ENCODE data around the gene METAP1D.

METAP1D gene

DNA sequence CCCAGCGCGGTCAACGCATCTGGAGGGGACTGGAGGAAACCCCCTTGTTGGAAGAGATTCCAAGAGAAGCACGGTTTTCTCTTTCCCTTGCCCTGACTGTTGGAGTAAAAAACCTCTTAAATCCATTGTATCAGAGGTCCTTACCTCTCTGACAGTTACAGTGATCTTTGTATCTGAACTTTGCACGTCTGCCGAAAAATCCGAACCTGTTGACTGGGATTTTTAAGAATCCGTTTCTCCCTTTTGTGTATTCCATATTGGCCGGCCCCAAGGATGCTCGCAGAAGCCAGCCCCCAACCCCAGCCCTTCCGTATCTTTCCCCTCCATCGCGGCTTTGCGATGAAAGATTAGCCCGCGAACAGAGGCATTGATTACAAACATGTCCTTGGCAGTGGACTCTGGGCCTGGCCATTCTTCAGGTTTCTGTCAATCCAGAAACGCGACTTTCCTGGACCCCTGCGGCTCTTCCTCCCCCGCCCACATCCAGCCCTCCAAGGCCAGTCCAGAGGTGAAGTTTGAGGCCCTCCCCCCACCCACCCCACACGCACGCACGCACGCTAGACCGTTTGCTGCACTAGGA, 81.0 kb downstream of the METAP1D start:
- TF ChIP-seq, protein P1, sequence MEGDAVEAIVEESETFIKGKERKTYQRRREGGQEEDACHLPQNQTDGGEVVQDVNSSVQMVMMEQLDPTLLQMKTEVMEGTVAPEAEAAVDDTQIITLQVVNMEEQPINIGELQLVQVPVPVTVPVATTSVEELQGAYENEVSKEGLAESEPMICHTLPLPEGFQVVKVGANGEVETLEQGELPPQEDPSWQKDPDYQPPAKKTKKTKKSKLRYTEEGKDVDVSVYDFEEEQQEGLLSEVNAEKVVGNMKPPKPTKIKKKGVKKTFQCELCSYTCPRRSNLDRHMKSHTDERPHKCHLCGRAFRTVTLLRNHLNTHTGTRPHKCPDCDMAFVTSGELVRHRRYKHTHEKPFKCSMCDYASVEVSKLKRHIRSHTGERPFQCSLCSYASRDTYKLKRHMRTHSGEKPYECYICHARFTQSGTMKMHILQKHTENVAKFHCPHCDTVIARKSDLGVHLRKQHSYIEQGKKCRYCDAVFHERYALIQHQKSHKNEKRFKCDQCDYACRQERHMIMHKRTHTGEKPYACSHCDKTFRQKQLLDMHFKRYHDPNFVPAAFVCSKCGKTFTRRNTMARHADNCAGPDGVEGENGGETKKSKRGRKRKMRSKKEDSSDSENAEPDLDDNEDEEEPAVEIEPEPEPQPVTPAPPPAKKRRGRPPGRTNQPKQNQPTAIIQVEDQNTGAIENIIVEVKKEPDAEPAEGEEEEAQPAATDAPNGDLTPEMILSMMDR (IDR thresholded peaks at IDR 0.05; ENCODE audit: low read depth, low read length, missing control alignments) = no peak
- Histone ChIP-seq H3K4me3 (ENCODE audit: low read depth, low read length) (no peak overlapping the region), H3K27me3 (replicated peaks) (peaks cover 46% of the 10 kb centered on the region), H3K36me3 (replicated peaks) (no peaks in the 10 kb centered on the region), H3K27ac (no peak overlapping the region)
- in situ Hi-C loops (cut with HindIII; ENCODE audit: low pct_ligation_motif_present, low sequenced_read_pairs) = no loop called here
- DNase-seq = no peak

DNA sequence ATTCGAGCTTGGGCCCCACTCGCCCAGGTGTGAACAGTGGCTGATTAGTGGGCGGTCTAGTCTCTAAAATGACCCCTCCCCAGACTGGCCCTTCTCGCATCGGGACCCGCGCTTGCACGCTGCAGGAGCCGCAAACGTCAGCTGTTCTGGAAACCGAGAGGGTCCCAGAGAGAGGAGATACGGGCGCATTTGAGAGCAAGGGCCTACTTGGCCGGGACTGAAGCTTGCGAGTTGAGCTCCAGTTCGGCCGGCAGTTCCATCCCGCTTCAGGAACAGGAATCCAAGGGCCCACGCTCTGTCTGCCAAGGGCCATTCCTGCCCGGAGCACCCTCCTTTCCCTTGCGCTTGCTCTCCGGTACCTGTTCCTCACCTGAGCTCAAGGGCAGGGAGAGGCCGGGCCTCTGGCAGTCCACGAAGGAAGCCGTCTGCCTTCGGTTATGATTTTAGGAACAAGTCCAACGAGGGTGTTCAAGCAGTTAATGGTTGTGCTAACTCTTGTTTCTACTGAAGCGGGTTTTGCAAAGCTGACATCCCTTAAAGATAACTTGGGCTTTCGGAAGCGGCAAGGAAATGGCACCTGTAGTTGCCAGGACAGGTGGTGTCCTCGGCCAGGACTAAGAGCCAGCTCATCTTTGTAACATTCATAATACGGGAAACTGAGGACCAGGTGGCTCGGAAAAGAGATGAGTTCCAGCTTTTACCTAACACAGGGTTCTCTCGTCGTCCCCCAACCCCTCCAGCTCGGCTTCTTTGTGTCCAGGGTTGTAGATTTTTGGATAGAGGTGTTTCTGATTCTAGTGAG, 81.7 kb downstream of the METAP1D start:
- in situ Hi-C loops (cut with HindIII; ENCODE audit: low pct_ligation_motif_present, low sequenced_read_pairs) = no loop called here
- Histone ChIP-seq H3K27ac (no peak overlapping the region), H3K27me3 (replicated peaks) (peaks cover 51% of the 10 kb centered on the region), H3K4me3 (ENCODE audit: low read depth, low read length) (no peak overlapping the region), H3K36me3 (replicated peaks) (no peaks in the 10 kb centered on the region)
- TF ChIP-seq, protein P1 (IDR thresholded peaks at IDR 0.05; ENCODE audit: low read depth, low read length, missing control alignments) = no peak
- no peak for DNase-seq

DNA sequence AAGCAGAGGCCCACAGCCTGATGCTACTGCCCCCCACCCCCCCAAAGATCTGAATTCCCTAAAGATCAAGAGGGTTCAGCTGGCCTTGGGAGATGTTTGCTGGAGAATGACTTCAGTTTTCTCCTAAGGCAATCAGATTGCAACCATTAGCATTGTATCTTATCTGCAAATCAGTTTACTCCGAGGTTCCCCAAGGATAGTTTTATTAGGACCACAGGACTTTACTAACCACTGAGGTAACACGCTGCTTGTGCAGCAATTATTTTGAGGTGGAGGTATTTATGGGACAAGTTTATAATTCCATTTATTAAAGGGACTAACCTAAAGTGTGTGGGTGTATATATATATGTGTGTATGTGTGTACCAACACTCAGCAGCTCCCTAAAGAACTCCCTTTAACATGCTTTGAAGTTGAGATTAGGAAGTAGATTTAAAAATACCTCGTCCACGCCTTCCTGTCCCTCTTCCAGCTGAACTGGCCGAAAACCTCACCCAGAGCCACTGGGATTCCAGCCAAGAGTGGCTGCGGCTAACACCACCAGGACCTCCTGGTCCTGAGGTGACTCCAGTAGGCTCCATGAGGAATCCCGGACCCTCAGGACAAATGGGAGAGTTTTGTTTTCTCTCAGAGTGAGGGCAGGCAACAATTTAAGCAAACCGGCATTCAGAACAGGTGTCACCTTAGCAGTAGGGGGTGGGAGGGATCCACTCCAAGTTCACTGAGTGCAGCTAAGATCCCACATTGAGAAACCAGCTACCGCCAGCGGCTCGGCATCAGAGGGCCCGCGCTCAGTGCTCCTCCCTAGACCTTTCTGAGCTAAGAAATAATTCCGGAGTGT, 82.6 kb downstream of the METAP1D start:
- TF ChIP-seq, protein P1 (IDR thresholded peaks at IDR 0.05; ENCODE audit: low read depth, low read length, missing control alignments) = no peak
- Histone ChIP-seq H3K4me3 (ENCODE audit: low read depth, low read length) (no peak overlapping the region), H3K36me3 (replicated peaks) (no peaks in the 10 kb centered on the region), H3K27ac (no peak overlapping the region), H3K27me3 (replicated peaks) (peaks cover 60% of the 10 kb centered on the region)
- DNase-seq = no peak
- in situ Hi-C loops (cut with HindIII; ENCODE audit: low pct_ligation_motif_present, low sequenced_read_pairs) = no loop called here

DNA sequence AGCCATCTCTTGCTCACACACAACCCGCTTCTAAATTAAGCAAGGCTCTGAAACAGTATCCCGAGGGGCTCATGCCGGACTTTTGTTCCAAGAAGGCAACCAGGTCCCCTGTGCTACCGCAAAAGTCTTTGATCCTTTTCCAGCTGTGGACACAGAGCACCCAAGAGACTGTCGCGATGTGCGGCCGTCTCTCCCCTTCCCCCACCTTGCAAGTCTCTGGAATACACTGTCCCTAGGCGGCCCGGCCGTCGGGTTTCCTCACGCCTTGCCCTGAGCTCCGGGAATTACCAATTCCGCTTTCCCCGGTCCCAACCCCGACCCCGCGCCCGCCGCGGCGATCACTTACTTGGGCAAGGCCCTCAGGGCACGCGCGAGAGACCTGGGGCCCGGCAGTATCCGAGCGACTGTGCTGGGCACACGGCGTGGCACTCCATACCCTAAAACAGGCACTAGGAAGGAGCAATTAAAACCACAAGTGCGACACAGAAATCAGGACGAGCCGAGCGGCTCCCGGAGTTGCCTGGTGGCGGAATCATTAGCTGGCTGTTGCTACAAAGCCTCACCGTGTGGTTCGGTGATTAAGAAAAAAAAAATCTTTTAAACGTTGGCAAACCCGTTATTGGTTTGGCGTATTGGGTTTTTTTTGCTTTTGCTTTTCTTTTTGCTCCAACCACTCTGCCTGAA, 83.3 kb downstream of the METAP1D start:
- in situ Hi-C loops (cut with HindIII; ENCODE audit: low pct_ligation_motif_present, low sequenced_read_pairs) = no loop called here
- DNase-seq = no peak
- TF ChIP-seq, protein P1 (IDR thresholded peaks at IDR 0.05; ENCODE audit: low read depth, low read length, missing control alignments) = no peak
- Histone ChIP-seq H3K36me3 (replicated peaks) (no peaks in the 10 kb centered on the region), H3K4me3 (ENCODE audit: low read depth, low read length) (peak overlapping the region; percentile 17), H3K27me3 (replicated peaks) (peaks cover 68% of the 10 kb centered on the region), H3K27ac (no peak overlapping the region)

DNA sequence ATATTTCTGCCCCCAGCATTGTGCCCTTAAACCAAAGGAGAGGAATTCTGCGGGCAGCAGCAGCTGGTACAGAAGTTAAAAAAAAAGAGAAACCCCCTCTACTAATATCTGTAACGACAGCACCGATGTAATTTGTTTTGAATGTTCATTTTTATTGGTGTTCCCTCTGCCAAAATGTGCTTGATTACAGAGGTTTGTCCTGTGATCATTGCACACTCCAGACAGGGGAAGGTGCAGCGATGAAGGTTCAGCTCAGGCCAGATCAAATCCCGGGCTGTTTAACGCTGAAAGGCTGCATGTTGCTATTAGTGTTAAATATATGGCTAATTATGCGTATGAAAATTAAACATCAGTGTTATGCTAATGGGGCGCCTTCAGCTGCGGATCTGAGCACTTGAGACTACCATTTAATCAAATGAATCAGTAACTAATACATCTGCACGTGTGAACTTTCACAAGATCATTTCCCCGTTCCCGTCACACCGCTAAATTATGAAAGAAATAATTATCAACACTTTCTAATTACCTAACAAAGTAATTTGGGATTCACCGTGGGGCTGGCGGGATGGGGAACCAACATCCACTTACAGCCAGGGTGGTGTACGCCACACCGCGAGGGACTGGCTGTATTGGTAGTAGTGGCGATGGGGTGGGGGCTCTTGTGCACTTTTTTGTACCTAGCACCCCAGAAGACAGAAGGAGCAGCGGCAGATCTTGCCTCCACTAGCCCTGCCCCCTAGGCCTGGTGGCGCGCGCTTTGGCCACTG, 84.1 kb downstream of the METAP1D start:
- H3K27ac ChIP-seq = no peak overlapping the region

More for the DNA sequence above, 84.1 kb downstream of the METAP1D start:
- Histone ChIP-seq H3K36me3 (replicated peaks) (no peaks in the 10 kb centered on the region), H3K27me3 (replicated peaks) (peaks cover 75% of the 10 kb centered on the region), H3K4me3 (ENCODE audit: low read depth, low read length) (peak overlapping the region; percentile 57)
- no peak for DNase-seq
- TF ChIP-seq, protein P1 (IDR thresholded peaks at IDR 0.05; ENCODE audit: low read depth, low read length, missing control alignments) = no peak
- in situ Hi-C loops (cut with HindIII; ENCODE audit: low pct_ligation_motif_present, low sequenced_read_pairs) = no loop called here
